ENCODE results near the gene OR10A2.

DNA sequence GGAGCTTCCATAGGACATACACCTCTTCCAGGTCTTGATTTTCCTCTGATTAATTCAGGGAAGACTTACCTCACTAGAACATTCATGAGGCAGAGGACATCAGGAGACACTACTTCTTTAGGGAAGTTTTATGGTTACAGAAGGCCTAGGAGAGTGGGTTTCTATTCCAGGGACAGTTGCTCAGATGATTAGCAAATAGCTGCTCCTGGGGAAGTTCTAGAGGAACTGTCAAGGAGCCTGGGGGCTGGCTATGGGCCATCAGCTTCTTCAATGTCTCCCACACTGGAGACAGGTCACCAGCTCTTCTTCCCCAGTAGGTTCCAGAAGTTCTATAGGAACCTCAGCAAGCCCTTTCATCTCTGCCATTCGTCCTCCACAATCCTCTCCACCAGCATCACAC is 28.8 kb upstream of the OR10A2 start:
- TF ChIP-seq ZC3H10 (CRISPR knock-in tag; IDR thresholded peaks at IDR 0.05) (no peak), ZNF565 (CRISPR knock-in tag; conservative IDR thresholded peaks at IDR 0.05; ENCODE audit: low read depth) (no peak), PPARA (CRISPR knock-in tag; IDR thresholded peaks at IDR 0.05; ENCODE audit: borderline replicate concordance) (no peak), ZNF70 (CRISPR knock-in tag; IDR thresholded peaks at IDR 0.05) (no peak), ZFP3 (CRISPR knock-in tag; IDR thresholded peaks at IDR 0.05) (no peak), BACH2 (CRISPR knock-in tag; IDR thresholded peaks at IDR 0.05; ENCODE audit: borderline replicate concordance) (no peak), ESRRG (CRISPR knock-in tag; IDR thresholded peaks at IDR 0.05) (no peak), RARB (CRISPR knock-in tag; IDR thresholded peaks at IDR 0.05) (no peak)
- TF ChIP-seq, protein P1, sequence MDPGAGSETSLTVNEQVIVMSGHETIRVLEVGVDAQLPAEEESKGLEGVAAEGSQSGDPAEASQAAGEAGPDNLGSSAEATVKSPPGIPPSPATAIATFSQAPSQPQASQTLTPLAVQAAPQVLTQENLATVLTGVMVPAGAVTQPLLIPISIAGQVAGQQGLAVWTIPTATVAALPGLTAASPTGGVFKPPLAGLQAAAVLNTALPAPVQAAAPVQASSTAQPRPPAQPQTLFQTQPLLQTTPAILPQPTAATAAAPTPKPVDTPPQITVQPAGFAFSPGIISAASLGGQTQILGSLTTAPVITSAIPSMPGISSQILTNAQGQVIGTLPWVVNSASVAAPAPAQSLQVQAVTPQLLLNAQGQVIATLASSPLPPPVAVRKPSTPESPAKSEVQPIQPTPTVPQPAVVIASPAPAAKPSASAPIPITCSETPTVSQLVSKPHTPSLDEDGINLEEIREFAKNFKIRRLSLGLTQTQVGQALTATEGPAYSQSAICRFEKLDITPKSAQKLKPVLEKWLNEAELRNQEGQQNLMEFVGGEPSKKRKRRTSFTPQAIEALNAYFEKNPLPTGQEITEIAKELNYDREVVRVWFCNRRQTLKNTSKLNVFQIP (CRISPR knock-in tag; IDR thresholded peaks at IDR 0.05; ENCODE audit: borderline replicate concordance, low read depth) = no peak
- TF ChIP-seq, protein P2, sequence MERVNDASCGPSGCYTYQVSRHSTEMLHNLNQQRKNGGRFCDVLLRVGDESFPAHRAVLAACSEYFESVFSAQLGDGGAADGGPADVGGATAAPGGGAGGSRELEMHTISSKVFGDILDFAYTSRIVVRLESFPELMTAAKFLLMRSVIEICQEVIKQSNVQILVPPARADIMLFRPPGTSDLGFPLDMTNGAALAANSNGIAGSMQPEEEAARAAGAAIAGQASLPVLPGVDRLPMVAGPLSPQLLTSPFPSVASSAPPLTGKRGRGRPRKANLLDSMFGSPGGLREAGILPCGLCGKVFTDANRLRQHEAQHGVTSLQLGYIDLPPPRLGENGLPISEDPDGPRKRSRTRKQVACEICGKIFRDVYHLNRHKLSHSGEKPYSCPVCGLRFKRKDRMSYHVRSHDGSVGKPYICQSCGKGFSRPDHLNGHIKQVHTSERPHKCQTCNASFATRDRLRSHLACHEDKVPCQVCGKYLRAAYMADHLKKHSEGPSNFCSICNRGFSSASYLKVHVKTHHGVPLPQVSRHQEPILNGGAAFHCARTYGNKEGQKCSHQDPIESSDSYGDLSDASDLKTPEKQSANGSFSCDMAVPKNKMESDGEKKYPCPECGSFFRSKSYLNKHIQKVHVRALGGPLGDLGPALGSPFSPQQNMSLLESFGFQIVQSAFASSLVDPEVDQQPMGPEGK (CRISPR knock-in tag; IDR thresholded peaks at IDR 0.05; ENCODE audit: borderline replicate concordance) = no peak
- TF ChIP-seq, protein P3, sequence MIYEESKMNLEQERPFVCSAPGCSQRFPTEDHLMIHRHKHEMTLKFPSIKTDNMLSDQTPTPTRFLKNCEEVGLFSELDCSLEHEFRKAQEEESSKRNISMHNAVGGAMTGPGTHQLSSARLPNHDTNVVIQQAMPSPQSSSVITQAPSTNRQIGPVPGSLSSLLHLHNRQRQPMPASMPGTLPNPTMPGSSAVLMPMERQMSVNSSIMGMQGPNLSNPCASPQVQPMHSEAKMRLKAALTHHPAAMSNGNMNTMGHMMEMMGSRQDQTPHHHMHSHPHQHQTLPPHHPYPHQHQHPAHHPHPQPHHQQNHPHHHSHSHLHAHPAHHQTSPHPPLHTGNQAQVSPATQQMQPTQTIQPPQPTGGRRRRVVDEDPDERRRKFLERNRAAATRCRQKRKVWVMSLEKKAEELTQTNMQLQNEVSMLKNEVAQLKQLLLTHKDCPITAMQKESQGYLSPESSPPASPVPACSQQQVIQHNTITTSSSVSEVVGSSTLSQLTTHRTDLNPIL (CRISPR knock-in tag; IDR thresholded peaks at IDR 0.05; ENCODE audit: low read depth) = no peak
- TF ChIP-seq, protein P4, sequence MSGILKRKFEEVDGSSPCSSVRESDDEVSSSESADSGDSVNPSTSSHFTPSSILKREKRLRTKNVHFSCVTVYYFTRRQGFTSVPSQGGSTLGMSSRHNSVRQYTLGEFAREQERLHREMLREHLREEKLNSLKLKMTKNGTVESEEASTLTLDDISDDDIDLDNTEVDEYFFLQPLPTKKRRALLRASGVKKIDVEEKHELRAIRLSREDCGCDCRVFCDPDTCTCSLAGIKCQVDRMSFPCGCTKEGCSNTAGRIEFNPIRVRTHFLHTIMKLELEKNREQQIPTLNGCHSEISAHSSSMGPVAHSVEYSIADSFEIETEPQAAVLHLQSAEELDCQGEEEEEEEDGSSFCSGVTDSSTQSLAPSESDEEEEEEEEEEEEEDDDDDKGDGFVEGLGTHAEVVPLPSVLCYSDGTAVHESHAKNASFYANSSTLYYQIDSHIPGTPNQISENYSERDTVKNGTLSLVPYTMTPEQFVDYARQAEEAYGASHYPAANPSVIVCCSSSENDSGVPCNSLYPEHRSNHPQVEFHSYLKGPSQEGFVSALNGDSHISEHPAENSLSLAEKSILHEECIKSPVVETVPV (CRISPR knock-in tag; IDR thresholded peaks at IDR 0.05) = no peak
- TF ChIP-seq, protein P5, sequence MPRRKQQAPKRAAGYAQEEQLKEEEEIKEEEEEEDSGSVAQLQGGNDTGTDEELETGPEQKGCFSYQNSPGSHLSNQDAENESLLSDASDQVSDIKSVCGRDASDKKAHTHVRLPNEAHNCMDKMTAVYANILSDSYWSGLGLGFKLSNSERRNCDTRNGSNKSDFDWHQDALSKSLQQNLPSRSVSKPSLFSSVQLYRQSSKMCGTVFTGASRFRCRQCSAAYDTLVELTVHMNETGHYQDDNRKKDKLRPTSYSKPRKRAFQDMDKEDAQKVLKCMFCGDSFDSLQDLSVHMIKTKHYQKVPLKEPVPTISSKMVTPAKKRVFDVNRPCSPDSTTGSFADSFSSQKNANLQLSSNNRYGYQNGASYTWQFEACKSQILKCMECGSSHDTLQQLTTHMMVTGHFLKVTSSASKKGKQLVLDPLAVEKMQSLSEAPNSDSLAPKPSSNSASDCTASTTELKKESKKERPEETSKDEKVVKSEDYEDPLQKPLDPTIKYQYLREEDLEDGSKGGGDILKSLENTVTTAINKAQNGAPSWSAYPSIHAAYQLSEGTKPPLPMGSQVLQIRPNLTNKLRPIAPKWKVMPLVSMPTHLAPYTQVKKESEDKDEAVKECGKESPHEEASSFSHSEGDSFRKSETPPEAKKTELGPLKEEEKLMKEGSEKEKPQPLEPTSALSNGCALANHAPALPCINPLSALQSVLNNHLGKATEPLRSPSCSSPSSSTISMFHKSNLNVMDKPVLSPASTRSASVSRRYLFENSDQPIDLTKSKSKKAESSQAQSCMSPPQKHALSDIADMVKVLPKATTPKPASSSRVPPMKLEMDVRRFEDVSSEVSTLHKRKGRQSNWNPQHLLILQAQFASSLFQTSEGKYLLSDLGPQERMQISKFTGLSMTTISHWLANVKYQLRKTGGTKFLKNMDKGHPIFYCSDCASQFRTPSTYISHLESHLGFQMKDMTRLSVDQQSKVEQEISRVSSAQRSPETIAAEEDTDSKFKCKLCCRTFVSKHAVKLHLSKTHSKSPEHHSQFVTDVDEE (CRISPR knock-in tag; IDR thresholded peaks at IDR 0.05) = no peak
